B cell (primary cell): ENCODE measurements around the gene HTR1B.

Source experiments
- EZH2 ChIP-seq: IDR thresholded peaks from 2 replicates; pipeline ENCODE4 v1.6.1; 2012; ENCODE audit warnings: borderline replicate concordance, low read depth, mild to moderate bottlenecking, moderate library complexity, low read length; ENCODE audit not compliant: insufficient read depth, poor library complexity, severe bottlenecking
- TF ChIP-seq, protein P1 (sequence below): fragments of 200-600 bp; IDR thresholded peaks from one replicate; pipeline ENCODE4 v1.8.0; 2022; ENCODE audit warnings: antibody characterized with exemption, mild to moderate bottlenecking

DNA sequence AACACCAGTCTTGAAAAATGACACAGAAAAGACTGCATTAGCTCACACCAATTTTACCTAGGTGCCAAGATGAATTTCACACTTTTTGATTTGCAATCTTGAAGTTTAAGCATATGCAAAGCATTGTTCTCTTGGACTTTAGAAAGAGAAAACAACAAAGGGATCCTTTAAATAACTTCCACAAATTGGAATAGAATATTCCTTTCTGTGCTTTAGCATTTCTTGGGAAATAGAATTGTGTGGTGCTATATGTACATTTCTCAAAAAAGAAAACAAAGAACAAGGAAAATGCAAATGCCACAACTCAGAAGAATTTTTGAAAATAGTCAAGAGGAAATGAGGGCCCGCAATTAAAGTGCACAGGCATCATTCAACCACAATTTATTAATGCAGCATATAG is 17.0 kb downstream of the HTR1B start:
- TF ChIP-seq EZH2: no peak
- TF ChIP-seq, protein P1, sequence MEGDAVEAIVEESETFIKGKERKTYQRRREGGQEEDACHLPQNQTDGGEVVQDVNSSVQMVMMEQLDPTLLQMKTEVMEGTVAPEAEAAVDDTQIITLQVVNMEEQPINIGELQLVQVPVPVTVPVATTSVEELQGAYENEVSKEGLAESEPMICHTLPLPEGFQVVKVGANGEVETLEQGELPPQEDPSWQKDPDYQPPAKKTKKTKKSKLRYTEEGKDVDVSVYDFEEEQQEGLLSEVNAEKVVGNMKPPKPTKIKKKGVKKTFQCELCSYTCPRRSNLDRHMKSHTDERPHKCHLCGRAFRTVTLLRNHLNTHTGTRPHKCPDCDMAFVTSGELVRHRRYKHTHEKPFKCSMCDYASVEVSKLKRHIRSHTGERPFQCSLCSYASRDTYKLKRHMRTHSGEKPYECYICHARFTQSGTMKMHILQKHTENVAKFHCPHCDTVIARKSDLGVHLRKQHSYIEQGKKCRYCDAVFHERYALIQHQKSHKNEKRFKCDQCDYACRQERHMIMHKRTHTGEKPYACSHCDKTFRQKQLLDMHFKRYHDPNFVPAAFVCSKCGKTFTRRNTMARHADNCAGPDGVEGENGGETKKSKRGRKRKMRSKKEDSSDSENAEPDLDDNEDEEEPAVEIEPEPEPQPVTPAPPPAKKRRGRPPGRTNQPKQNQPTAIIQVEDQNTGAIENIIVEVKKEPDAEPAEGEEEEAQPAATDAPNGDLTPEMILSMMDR: no peak
